ENCODE results near the gene BRIP1.

The BRIP1 gene

DNA sequence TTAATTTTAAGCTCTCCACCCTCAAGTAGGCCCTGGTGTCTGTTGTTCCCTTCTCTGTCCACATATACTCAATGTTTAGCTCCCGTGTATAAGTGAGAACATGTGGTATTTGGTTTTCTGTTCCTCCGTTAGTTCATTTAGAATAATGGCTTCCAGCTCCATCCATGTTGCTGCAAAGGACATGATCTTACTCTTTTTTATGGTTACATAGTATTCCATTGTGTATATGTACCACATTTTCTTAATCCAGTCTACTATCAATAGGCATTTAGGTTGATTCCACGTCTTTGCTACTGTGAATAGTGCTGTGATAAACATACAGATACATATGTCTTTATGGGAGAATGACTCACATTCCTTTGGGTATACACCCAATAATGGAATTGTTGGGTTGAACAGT is 160.9 kb downstream of the BRIP1 start:
- H3K9ac ChIP-seq = no peak overlapping the region
- H3K9me3 ChIP-seq (replicated peaks in 1 of 11) = peaks cover 55 to 67% (median 63%) of the 10 kb centered on the region in 11 experiments
- H3K27ac ChIP-seq = no peak overlapping the region
- no peak for TF ChIP-seq Cebpa-rat (IDR thresholded peaks at IDR 0.05)
- H3K36me3 ChIP-seq = peaks cover 11 to 71% (median 49%) of the 10 kb centered on the region in 11 experiments; a peak in 20 of 22 replicates
- H3K4me1 ChIP-seq = no peaks in the 10 kb centered on the region
- no peaks in the 10 kb centered on the region for H3K27me3 ChIP-seq
- no peak overlapping the region for H3K4me3 ChIP-seq
- H3K4me2 ChIP-seq = no peak overlapping the region
- H4K20me1 ChIP-seq = no peaks in the 10 kb centered on the region

DNA sequence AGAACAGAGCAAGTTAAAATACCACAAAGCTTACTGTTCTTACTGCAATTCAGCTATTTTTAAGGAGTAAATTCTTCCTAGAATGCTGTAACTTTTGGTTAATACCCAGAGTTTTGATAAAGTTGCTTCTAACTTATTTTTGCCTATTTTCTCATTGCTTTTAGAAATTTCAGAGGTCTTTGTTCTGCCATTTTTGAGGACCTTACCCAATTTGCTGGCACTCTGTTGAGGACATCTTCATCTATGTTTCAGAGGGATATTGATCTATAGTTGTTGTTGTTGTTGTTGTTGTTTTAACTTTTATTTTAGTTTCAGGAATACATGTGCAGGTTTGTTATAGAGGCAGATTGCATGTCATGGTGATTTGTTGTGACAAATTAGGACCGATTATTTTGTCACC is 161.3 kb downstream of the BRIP1 start:
- H4K20me1 ChIP-seq = no peaks in the 10 kb centered on the region
- no peak for TF ChIP-seq Cebpa-rat (IDR thresholded peaks at IDR 0.05)
- no peak overlapping the region for H3K4me3 ChIP-seq
- no peaks in the 10 kb centered on the region for H3K27me3 ChIP-seq
- H3K9me3 ChIP-seq (replicated peaks in 1 of 11) = peaks cover 55 to 70% (median 63%) of the 10 kb centered on the region in 11 experiments
- no peak overlapping the region for H3K9ac ChIP-seq
- no peak overlapping the region for H3K4me2 ChIP-seq
- no peaks in the 10 kb centered on the region for H3K4me1 ChIP-seq
- H3K36me3 ChIP-seq = peaks cover 11 to 71% (median 46%) of the 10 kb centered on the region in 11 experiments; a peak in 20 of 22 replicates
- H3K27ac ChIP-seq = no peak overlapping the region

GRCh38 chr17:61701334-61701733 is 162.0 kb downstream of the BRIP1 start:
- H4K20me1 ChIP-seq = no peaks in the 10 kb centered on the region
- H3K4me3 ChIP-seq = no peak overlapping the region
- peaks cover 55 to 70% (median 64%) of the 10 kb centered on the region in 11 experiments for H3K9me3 ChIP-seq (replicated peaks in 1 of 11)
- H3K36me3 ChIP-seq = peaks cover 11 to 75% (median 44%) of the 10 kb centered on the region in 11 experiments; a peak in 20 of 22 replicates
- H3K4me1 ChIP-seq = no peaks in the 10 kb centered on the region
- H3K27me3 ChIP-seq = no peaks in the 10 kb centered on the region
- H3K4me2 ChIP-seq = no peak overlapping the region
- no peak for TF ChIP-seq Cebpa-rat (IDR thresholded peaks at IDR 0.05)
- H3K27ac ChIP-seq = no peak overlapping the region
- no peak overlapping the region for H3K9ac ChIP-seq

GRCh38 chr17:61700252-61700651 is 163.1 kb downstream of the BRIP1 start:
- Histone ChIP-seq H3K4me2 (no peak overlapping the region), H3K9ac (no peak overlapping the region), H3K4me1 (no peaks in the 10 kb centered on the region), H4K20me1 (no peaks in the 10 kb centered on the region), H3K4me3 (no peak overlapping the region), H3K36me3 (peaks cover 11 to 73% (median 44%) of the 10 kb centered on the region in 11 experiments; a peak in 20 of 22 replicates), H3K9me3 (replicated peaks in 1 of 11) (peaks cover 55 to 70% (median 64%) of the 10 kb centered on the region in 11 experiments), H3K27ac (no peak overlapping the region), H3K27me3 (no peaks in the 10 kb centered on the region)
- no peak for TF ChIP-seq Cebpa-rat (IDR thresholded peaks at IDR 0.05)

DNA sequence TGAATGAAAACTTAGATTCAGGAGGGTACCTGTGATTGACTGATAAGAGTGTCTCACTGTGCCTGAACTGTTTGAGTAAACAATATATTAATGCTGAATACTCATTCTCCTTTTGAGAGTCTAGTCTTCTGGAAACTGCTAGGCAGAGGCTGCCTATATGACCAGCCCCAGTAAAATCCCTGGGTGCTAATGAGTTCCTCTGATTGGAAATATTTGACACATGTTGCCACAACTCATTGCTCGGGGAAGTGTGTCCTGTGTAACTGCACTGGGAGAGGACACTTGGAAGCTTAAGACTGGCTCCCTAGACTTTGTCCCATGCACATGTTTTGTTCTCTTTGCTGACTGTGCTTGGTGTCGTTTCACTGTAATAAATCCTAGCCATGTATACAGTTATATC is 163.6 kb downstream of the BRIP1 start:
- no peaks in the 10 kb centered on the region for H3K27me3 ChIP-seq
- H3K36me3 ChIP-seq = peaks cover 11 to 71% (median 44%) of the 10 kb centered on the region in 11 experiments; a peak in 20 of 22 replicates
- peaks cover 55 to 70% (median 63%) of the 10 kb centered on the region in 11 experiments for H3K9me3 ChIP-seq (replicated peaks in 1 of 11)
- no peak for TF ChIP-seq Cebpa-rat (IDR thresholded peaks at IDR 0.05)
- no peak overlapping the region for H3K27ac ChIP-seq
- H3K9ac ChIP-seq = no peak overlapping the region
- no peak overlapping the region for H3K4me3 ChIP-seq
- no peak overlapping the region for H3K4me2 ChIP-seq
- H3K4me1 ChIP-seq = no peaks in the 10 kb centered on the region
- H4K20me1 ChIP-seq = no peaks in the 10 kb centered on the region

GRCh38 chr17:61699032-61699431 is 164.3 kb downstream of the BRIP1 start:
- Histone ChIP-seq H3K4me3 (no peak overlapping the region), H4K20me1 (no peaks in the 10 kb centered on the region), H3K4me2 (no peak overlapping the region), H3K9me3 (replicated peaks in 1 of 11) (peaks cover 55 to 70% (median 63%) of the 10 kb centered on the region in 11 experiments), H3K36me3 (peaks cover 11 to 77% (median 44%) of the 10 kb centered on the region in 11 experiments; a peak in 20 of 22 replicates), H3K27me3 (no peaks in the 10 kb centered on the region), H3K27ac (no peak overlapping the region), H3K4me1 (no peaks in the 10 kb centered on the region), H3K9ac (no peak overlapping the region)
- TF ChIP-seq Cebpa-rat (IDR thresholded peaks at IDR 0.05) = no peak

DNA sequence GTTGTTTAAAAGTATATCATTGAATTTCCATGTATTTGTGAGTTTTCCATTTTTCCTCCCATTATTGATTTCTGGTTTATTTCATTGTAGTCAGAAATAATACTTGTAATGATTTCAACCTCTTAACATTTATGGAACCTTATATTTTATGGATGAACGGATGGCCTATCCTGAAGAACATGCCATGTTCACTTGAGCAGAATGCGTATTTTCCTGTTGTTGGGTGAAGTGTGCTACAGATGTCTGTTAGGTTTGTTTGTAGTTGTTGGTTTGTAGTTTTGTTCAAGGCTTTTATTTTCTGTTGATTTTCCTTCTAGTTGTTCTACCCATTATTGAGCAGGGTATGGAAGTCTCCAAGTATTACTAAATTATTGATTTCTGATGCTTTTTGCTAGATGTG is 165.1 kb downstream of the BRIP1 start:
- Histone ChIP-seq H3K4me1 (no peaks in the 10 kb centered on the region), H3K36me3 (peaks cover 11 to 78% (median 45%) of the 10 kb centered on the region in 11 experiments; a peak in 20 of 22 replicates), H3K9ac (no peak overlapping the region), H4K20me1 (no peaks in the 10 kb centered on the region), H3K4me3 (no peak overlapping the region), H3K4me2 (no peak overlapping the region), H3K27me3 (no peaks in the 10 kb centered on the region), H3K9me3 (replicated peaks in 1 of 11) (peaks cover 51 to 63% (median 58%) of the 10 kb centered on the region in 11 experiments), H3K27ac (no peak overlapping the region)
- no peak for TF ChIP-seq Cebpa-rat (IDR thresholded peaks at IDR 0.05)

GRCh38 chr17:61695779-61696337 is 167.5 kb downstream of the BRIP1 start:
- Histone ChIP-seq H3K4me1 (no peaks in the 10 kb centered on the region), H3K9ac (no peak overlapping the region), H3K27me3 (no peaks in the 10 kb centered on the region), H4K20me1 (no peaks in the 10 kb centered on the region), H3K9me3 (replicated peaks in 1 of 11) (peaks cover 27 to 40% (median 34%) of the 10 kb centered on the region in 11 experiments), H3K4me3 (no peak overlapping the region), H3K27ac (no peak overlapping the region), H3K36me3 (peaks cover 10 to 74% (median 32%) of the 10 kb centered on the region in 11 experiments; a peak in 19 of 22 replicates), H3K4me2 (no peak overlapping the region)
- no peak for TF ChIP-seq Cebpa-rat (IDR thresholded peaks at IDR 0.05)

- Histone ChIP-seq H3K4me3 (no peak overlapping the region), H3K4me2 (no peak overlapping the region), H3K27me3 (no peaks in the 10 kb centered on the region), H3K36me3 (peaks cover 0 to 68% (median 27%) of the 10 kb centered on the region in 11 experiments; a peak in 18 of 22 replicates), H4K20me1 (no peaks in the 10 kb centered on the region), H3K4me1 (peaks cover 0 to 6% (median 0%) of the 10 kb centered on the region in 10 experiments; a peak in 3 of 20 replicates), H3K9ac (no peak overlapping the region), H3K9me3 (replicated peaks in 1 of 11) (peaks cover 15 to 24% (median 16%) of the 10 kb centered on the region in 11 experiments), H3K27ac (no peak overlapping the region)
- no peak for TF ChIP-seq Cebpa-rat (IDR thresholded peaks at IDR 0.05)
These were observed 169.2 kb downstream of the BRIP1 start for GRCh38 chr17:61694095-61694494.
